Coronary artery (tissue), 2 donors: ENCODE measurements around the gene KRT14.

Source experiments
- DNase-seq: peaks from one replicate; pipeline ENCODE4 v3.0.0-alpha.2; 2017; ENCODE audit warnings: low spot score
- H3K27ac ChIP-seq, 2 donors: fragments of 200-600 bp; sonication (generic); one replicate each; pipeline ENCODE4 v1.5.1; 2016 to 2019
- H3K4me3 ChIP-seq: fragments of 200-600 bp; sonication (generic); 2 replicates; pipeline ENCODE4 v1.5.1; 2016; ENCODE audit warnings: mild to moderate bottlenecking, moderate library complexity
- CTCF ChIP-seq: fragments of 200-600 bp; sonication (generic); IDR thresholded peaks from one replicate; pipeline ENCODE4 v1.5.1; 2019; ENCODE audit warnings: antibody characterized with exemption

Gene KRT14

GRCh38 chr17:41537990-41538389 is 48.7 kb downstream of the KRT14 start:
- Histone ChIP-seq H3K27ac (no peak overlapping the region), H3K4me3 (no peak overlapping the region)
- no peak for DNase-seq
- no peak for TF ChIP-seq CTCF

GRCh38 chr17:41537614-41537954 is 49.1 kb downstream of the KRT14 start:
- TF ChIP-seq CTCF, result no peak

GRCh38 chr17:41536741-41537613 is 49.7 kb downstream of the KRT14 start:
- Histone ChIP-seq H3K4me3 (no peak overlapping the region), H3K27ac (no peak overlapping the region)
- no peak for DNase-seq
- no peak for TF ChIP-seq CTCF

More at GRCh38 chr17:41537614-41537954, 49.1 kb downstream of the KRT14 start:
- Histone ChIP-seq H3K4me3 (no peak overlapping the region), H3K27ac (no peak overlapping the region)
- DNase-seq, result no peak

- H3K4me3 ChIP-seq, result no peak overlapping the region
- DNase-seq, result no peak
- no peak for TF ChIP-seq CTCF
Measured at GRCh38 chr17:41535764-41536481, 50.8 kb downstream of the KRT14 start.

GRCh38 chr17:41534899-41535546 is 51.7 kb downstream of the KRT14 start:
- no peak for TF ChIP-seq CTCF
- DNase-seq, result no peak
- no peak overlapping the region for H3K4me3 ChIP-seq
- H3K27ac ChIP-seq, result no peak overlapping the region

More at GRCh38 chr17:41535764-41536481, 50.8 kb downstream of the KRT14 start:
- no peak overlapping the region for H3K27ac ChIP-seq

- Histone ChIP-seq H3K4me3 (no peak overlapping the region), H3K27ac (no peak overlapping the region)
- no peak for DNase-seq
- no peak for TF ChIP-seq CTCF
Measured at GRCh38 chr17:41533613-41534012, 53.1 kb downstream of the KRT14 start.
